ENCODE results near the gene KARS1. TPM values are rescaled to one million over a fixed set of nuclear protein-coding genes. Genes with fewer than 3 reads are reported as not detected.
A peak's percentile ranks its signal among the peaks of the same experiment; 100 is the strongest.

The KARS1 gene
- total RNA-seq, 1 donor from 2014 or later = 93.3 TPM

DNA sequence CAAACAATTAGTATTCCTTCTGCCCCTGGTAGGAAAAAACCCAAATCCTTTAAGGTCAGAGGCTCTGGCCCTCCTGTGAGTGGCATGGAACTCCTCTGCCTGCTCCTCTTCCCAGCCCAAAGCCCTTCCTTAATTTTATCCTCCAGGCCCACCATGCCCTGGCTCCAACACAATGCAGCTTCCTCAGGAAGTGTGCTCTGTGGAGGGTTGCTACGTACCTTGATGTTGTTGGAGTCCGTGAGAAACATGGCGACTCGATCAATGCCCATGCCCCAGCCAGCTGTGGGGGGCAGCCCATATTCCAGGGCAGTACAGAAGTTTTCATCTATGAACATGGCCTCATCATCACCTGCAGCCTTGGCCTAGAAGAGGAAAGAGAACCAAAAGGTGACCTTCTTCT lies 19.1 kb downstream of the KARS1 start:
- Mint-ChIP-seq H3K4me3 (ENCODE audit: unreplicated experiment) (no peak overlapping the region), H3K4me1 (ENCODE audit: low read depth) (peaks cover 2% of the 10 kb centered on the region), H3K9me3 (ENCODE audit: low read depth) (no peaks in the 10 kb centered on the region), H3K36me3 (ENCODE audit: low read depth) (peaks cover 41% of the 10 kb centered on the region), H3K27ac (ENCODE audit: unreplicated experiment) (peak overlapping the region; percentile 9), H3K27me3 (ENCODE audit: low read depth) (no peaks in the 10 kb centered on the region)
- no peak for DNase-seq (ENCODE audit: low spot score)
- TF ChIP-seq, protein P1, sequence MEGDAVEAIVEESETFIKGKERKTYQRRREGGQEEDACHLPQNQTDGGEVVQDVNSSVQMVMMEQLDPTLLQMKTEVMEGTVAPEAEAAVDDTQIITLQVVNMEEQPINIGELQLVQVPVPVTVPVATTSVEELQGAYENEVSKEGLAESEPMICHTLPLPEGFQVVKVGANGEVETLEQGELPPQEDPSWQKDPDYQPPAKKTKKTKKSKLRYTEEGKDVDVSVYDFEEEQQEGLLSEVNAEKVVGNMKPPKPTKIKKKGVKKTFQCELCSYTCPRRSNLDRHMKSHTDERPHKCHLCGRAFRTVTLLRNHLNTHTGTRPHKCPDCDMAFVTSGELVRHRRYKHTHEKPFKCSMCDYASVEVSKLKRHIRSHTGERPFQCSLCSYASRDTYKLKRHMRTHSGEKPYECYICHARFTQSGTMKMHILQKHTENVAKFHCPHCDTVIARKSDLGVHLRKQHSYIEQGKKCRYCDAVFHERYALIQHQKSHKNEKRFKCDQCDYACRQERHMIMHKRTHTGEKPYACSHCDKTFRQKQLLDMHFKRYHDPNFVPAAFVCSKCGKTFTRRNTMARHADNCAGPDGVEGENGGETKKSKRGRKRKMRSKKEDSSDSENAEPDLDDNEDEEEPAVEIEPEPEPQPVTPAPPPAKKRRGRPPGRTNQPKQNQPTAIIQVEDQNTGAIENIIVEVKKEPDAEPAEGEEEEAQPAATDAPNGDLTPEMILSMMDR (IDR thresholded peaks at IDR 0.05) = no peak

DNA sequence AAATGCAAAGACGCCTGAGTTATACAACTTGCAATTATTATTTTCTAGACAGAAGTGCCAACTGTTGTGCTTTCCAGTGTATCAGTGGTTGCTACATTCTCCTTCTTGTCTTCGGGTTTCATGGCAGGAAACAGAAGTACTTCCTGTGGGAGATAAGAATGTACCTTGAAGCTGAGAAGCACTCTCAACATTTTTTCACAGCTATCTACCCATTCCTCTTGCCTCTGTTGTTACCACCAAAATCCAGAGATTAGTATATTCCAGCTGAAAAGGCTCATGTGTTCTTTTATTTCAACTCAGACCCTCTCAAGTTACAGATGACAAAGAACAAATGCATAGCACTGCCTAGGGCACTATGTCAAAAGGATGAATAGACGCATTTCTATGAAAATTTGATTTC lies 19.6 kb downstream of the KARS1 start:
- no peaks in the 10 kb centered on the region for H3K27me3 Mint-ChIP-seq (ENCODE audit: low read depth)
- TF ChIP-seq, protein P1 (IDR thresholded peaks at IDR 0.05) = no peak
- no peak for DNase-seq (ENCODE audit: low spot score)
- H3K9me3 Mint-ChIP-seq (ENCODE audit: low read depth) = no peaks in the 10 kb centered on the region
- peaks cover 38% of the 10 kb centered on the region for H3K36me3 Mint-ChIP-seq (ENCODE audit: low read depth)
- H3K4me1 Mint-ChIP-seq (ENCODE audit: low read depth) = peaks cover 2% of the 10 kb centered on the region
- no peak overlapping the region for H3K27ac Mint-ChIP-seq (ENCODE audit: unreplicated experiment)
- no peak overlapping the region for H3K4me3 Mint-ChIP-seq (ENCODE audit: unreplicated experiment)

DNA sequence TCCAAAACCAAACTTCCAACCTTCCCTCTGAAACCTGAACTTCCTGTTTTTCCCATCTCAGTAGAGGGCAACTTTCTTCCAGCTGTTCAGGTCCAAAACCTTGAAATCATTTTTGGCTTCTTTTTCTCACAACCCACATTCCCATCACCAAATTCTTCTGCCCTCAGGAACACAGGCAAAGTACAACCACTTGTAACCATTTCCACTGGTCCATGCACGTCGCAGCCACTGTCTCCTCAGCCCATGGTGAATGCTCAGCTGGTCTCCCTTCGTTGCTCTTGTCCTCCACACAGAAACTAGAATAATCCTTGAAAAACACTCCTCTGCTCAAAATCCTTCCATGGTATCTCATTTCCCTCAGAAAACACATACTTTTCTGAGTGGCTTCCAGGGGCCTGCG lies 20.7 kb downstream of the KARS1 start:
- H3K36me3 Mint-ChIP-seq (ENCODE audit: low read depth) = peaks cover 37% of the 10 kb centered on the region
- peaks cover 10% of the 10 kb centered on the region for H3K4me1 Mint-ChIP-seq (ENCODE audit: low read depth)
- TF ChIP-seq, protein P1 (IDR thresholded peaks at IDR 0.05) = no peak
- H3K27ac Mint-ChIP-seq (ENCODE audit: unreplicated experiment) = no peak overlapping the region
- H3K9me3 Mint-ChIP-seq (ENCODE audit: low read depth) = no peaks in the 10 kb centered on the region
- H3K4me3 Mint-ChIP-seq (ENCODE audit: unreplicated experiment) = no peak overlapping the region
- H3K27me3 Mint-ChIP-seq (ENCODE audit: low read depth) = no peaks in the 10 kb centered on the region
- no peak for DNase-seq (ENCODE audit: low spot score)

DNA sequence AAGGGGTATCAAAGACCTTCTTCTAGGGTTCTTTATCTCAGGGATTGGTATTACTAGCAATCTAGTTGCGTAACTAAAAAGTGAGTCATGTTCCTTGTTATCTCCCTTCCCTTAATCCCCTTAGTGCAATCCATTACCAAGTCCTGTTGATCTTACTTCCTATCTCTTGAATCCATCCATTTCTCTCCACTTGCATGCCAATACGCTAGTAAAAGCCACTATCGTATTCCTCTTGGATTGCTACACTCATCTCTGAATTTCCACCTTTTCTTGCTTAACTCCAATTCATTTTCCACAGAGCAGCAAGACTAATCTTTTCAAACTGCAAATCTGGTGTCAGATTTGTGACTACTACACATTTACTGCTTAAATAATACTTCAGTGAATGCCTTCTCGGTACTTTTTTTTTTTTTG lies 22.5 kb downstream of the KARS1 start:
- H3K4me1 Mint-ChIP-seq (ENCODE audit: low read depth) = peaks cover 27% of the 10 kb centered on the region
- DNase-seq (ENCODE audit: low spot score) = no peak
- no peak overlapping the region for H3K27ac Mint-ChIP-seq (ENCODE audit: unreplicated experiment)
- H3K27me3 Mint-ChIP-seq (ENCODE audit: low read depth) = no peaks in the 10 kb centered on the region
- H3K4me3 Mint-ChIP-seq (ENCODE audit: unreplicated experiment) = no peak overlapping the region
- H3K36me3 Mint-ChIP-seq (ENCODE audit: low read depth) = peaks cover 31% of the 10 kb centered on the region
- TF ChIP-seq, protein P1 (IDR thresholded peaks at IDR 0.05) = no peak
- no peaks in the 10 kb centered on the region for H3K9me3 Mint-ChIP-seq (ENCODE audit: low read depth)

DNA sequence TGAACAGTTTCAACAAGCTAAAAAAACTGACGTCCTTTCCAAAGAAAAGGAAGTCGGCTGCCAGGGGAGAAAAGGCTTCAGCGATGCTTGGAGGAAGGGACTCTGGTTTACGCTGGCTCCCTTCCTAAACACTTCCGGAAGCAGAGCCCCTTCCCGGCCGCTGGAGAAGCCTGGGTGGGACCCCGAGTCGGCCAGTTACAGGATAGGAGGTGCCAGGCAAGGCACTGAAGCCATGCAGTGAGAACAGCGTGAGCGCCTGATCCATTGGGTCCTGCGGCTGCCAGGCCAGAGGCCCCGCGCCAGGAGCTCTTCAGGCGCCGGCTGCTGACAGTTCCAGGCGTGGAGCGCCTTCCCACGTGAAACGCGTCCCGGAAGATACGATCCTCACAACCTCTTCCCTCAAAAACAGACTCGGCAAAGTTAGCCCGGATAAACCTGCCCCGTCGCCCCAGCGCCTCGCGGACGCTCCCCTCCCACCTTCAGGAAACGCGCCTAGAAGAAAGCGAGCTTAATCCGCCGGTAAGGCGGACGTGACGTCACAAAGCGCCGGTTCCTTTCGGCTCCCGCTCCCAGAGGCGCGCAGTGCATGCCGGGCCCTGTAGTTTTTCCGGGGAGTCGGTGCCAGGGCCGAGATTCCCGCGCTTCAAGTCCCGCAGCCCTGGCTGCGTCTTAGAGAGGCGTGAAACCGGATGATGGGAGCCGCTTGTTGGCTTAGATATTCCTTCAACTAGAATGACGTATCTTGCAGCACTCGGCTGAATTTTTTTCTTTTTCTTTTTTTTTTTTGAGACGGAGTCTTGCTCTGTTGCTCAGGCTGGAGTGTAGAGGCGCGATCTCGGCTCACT lies 24.5 kb downstream of the KARS1 start, which contains the start of gene ADAT1:
Gene ADAT1, minus strand, starts transcription at position 521 of the 845 bp plus-strand sequence. CDS start 2,482 bp downstream, outside the sequence.
- Mint-ChIP-seq H3K27ac (ENCODE audit: unreplicated experiment) (peak within 1 kb of the TSS; percentile 99), H3K4me1 (ENCODE audit: low read depth) (peaks cover 27% of the 10 kb centered on the region), H3K36me3 (ENCODE audit: low read depth) (peaks cover 28% of the 10 kb centered on the region), H3K4me3 (ENCODE audit: unreplicated experiment) (peak within 1 kb of the TSS; percentile 98), H3K27me3 (ENCODE audit: low read depth) (no peaks in the 10 kb centered on the region), H3K9me3 (ENCODE audit: low read depth) (no peaks in the 10 kb centered on the region)
- TF ChIP-seq, protein P1 (IDR thresholded peaks at IDR 0.05) = no peak
- peak; percentile 99 for DNase-seq (ENCODE audit: low spot score)
